Endothelial cell of umbilical vein (primary cell): Measurements from ENCODE around the gene MSH5. TPM values are rescaled to one million over a fixed set of nuclear protein-coding genes. Genes with fewer than 3 reads are reported as not detected.

Source experiments
- BruUV-seq: library from RNA; stranded (reverse); fragments of 400-500 nt; replicated peaks from 2 replicates; lab custom pipeline; 2021; lab: Mats Ljungman, UMichigan
- CTCF ChIA-PET: fragments of 300-600, 350-600 bp; sonication (Branson Sonifier 250); formaldehyde crosslinking; loops from one replicate; lab custom pipeline; 2021; ENCODE audit warnings: antibody characterized with exemption, inconsistent platforms; lab: Charles Lee
- POLR2A ChIA-PET: fragments of 300-600, 350-600 bp; sonication (Branson Sonifier 250); formaldehyde crosslinking; loops from one replicate; lab custom pipeline; 2021; ENCODE audit warnings: antibody characterized with exemption, inconsistent platforms; lab: Charles Lee
- DNase-seq: peaks from one replicate; pipeline ENCODE4 v3.0.0-alpha.2; 2011; ENCODE audit warnings: low read depth, low spot score
- FAIRE-seq: peaks from 2 replicates; lab custom pipeline; 2011; peaks lifted over from hg19 to GRCh38; lab: Jason Lieb, UNC
- H2AFZ ChIP-seq: 2 replicates; pipeline ENCODE4 v1.6.0; 2012; ENCODE audit warnings: low read depth, low read length, control low read depth, inconsistent platforms
- H3K27ac ChIP-seq: 2 replicates; pipeline ENCODE4 v1.5.1; 2011; ENCODE audit warnings: low read depth, mild to moderate bottlenecking, control low read depth, low read length, moderate library complexity; ENCODE audit not compliant: insufficient read depth
- H3K27me3 ChIP-seq, 2 experiments: 2 replicates each; pipeline versions ENCODE4 v1.6.0 to v1.6.1; 2011; ENCODE audit warnings: low read length in 2 of 2, mixed read lengths in 1 of 2; ENCODE audit not compliant: control insufficient read depth in 2 of 2, insufficient read depth in 2 of 2
- H3K36me3 ChIP-seq, 2 experiments: 2 replicates in 1 of 2; 3 replicates in 1 of 2; pipeline ENCODE4 v1.5.1; 2011; ENCODE audit warnings: low read length in 2 of 2, mild to moderate bottlenecking in 1 of 2, moderate library complexity in 1 of 2; ENCODE audit not compliant: control insufficient read depth in 2 of 2, insufficient read depth in 2 of 2; ENCODE audit errors: extremely low read depth in 1 of 2
- H3K4me1 ChIP-seq: 3 replicates; pipeline ENCODE4 v1.5.1; 2011; ENCODE audit warnings: mild to moderate bottlenecking, low read length; ENCODE audit not compliant: control insufficient read depth, insufficient read depth; ENCODE audit errors: extremely low read depth
- H3K4me2 ChIP-seq: 2 replicates; pipeline ENCODE4 v1.6.1; 2011; ENCODE audit warnings: low read length, control low read depth, mixed read lengths; ENCODE audit not compliant: insufficient read depth
- H3K4me3 ChIP-seq, 3 experiments: fragments of 200-600 bp in 1 of 3; sonication (generic), shearing (Covaris generic) in 1 of 3; replicated peaks in 1 of 3; 2 replicates each; pipeline ENCODE4 v1.5.1; 2011 to 2016; ENCODE audit warnings: control low read depth in 3 of 3, low read length in 3 of 3, mild to moderate bottlenecking in 2 of 3, inconsistent platforms in 1 of 3, low read depth in 1 of 3, moderate library complexity in 1 of 3; ENCODE audit not compliant: insufficient read depth in 1 of 3
- H3K79me2 ChIP-seq: 2 replicates; pipeline ENCODE4 v1.6.0; 2012; ENCODE audit warnings: low read length, inconsistent platforms; ENCODE audit not compliant: control insufficient read depth, insufficient read depth
- H3K9ac ChIP-seq: replicated peaks from 2 replicates; pipeline ENCODE3; 2011; ENCODE audit warnings: low read length, control low read depth; ENCODE audit not compliant: insufficient read depth; ENCODE audit errors: extremely low read depth
- H3K9me1 ChIP-seq: replicated peaks from 3 replicates; pipeline ENCODE4 v1.6.0; 2011; ENCODE audit warnings: mild to moderate bottlenecking, low read length; ENCODE audit not compliant: control insufficient read depth, insufficient read depth; ENCODE audit errors: extremely low read depth
- H3K9me3 ChIP-seq: replicated peaks from 2 replicates; pipeline ENCODE4 v1.5.1; 2012; ENCODE audit warnings: low read length, inconsistent platforms; ENCODE audit not compliant: control insufficient read depth, insufficient read depth
- H4K20me1 ChIP-seq: replicated peaks from 2 replicates; pipeline ENCODE3; 2011; ENCODE audit warnings: mild to moderate bottlenecking, low read length; ENCODE audit not compliant: control insufficient read depth, insufficient read depth; ENCODE audit errors: extremely low read depth
- EZH2 ChIP-seq: IDR thresholded peaks from 2 replicates; pipeline ENCODE4 v1.6.1; 2012; ENCODE audit warnings: borderline replicate concordance, low read depth, mild to moderate bottlenecking, moderate library complexity, low read length, inconsistent platforms; ENCODE audit not compliant: severe bottlenecking
- FOS ChIP-seq: IDR thresholded peaks from 2 replicates; pipeline ENCODE4 v1.6.1; 2011; ENCODE audit warnings: mild to moderate bottlenecking, low read length, moderate library complexity, borderline replicate concordance; ENCODE audit not compliant: insufficient read depth
- GATA2 ChIP-seq: IDR thresholded peaks from 2 replicates; pipeline ENCODE4 v1.7.0; 2011; ENCODE audit warnings: low read depth, mild to moderate bottlenecking, moderate library complexity, mixed read lengths, low read length; ENCODE audit not compliant: insufficient read length, insufficient read depth
- JUN ChIP-seq: IDR thresholded peaks from 2 replicates; pipeline ENCODE4 v1.6.1; 2011; ENCODE audit warnings: borderline replicate concordance, low read depth; ENCODE audit not compliant: insufficient read length, insufficient read depth
- MYC ChIP-seq: IDR thresholded peaks from one replicate; pipeline ENCODE4 v1.6.1; 2011; ENCODE audit warnings: mild to moderate bottlenecking, low read depth, low read length
- POLR2A ChIP-seq: IDR thresholded peaks from 2 replicates; pipeline ENCODE4 v1.6.1; 2012; ENCODE audit warnings: low read depth, mild to moderate bottlenecking, control low read depth, low read length
- POLR2AphosphoS5 ChIP-seq: IDR thresholded peaks from 2 replicates; pipeline ENCODE4 v1.6.1; 2012; ENCODE audit warnings: low read depth, mild to moderate bottlenecking, control low read depth, low read length, moderate library complexity; ENCODE audit not compliant: insufficient read depth
- dilution Hi-C: fragments of 300-500 bp; cut with MboI; formaldehyde crosslinking; loops from one replicate; pipeline ENCODE4 v1.15.0; 2019; ENCODE audit warnings: low sequenced_read_pairs; ENCODE audit not compliant: extremely low pct_ligation_motif_present
- intact Hi-C: fragments of 100-400 bp; cut with micrococcal nuclease; formaldehyde crosslinking; loops from one replicate; pipeline ENCODE4 v1.10.0; 2022
- polyA plus RNA-seq, 4 experiments: library from polyadenylated mRNA; depleted of rRNA in 3 of 4; stranded (reverse) in 3 of 4; unstranded in 1 of 4; fragments of >200 nt; gene quantifications; 2 replicates each; pipeline versions ENCODE4 v1.2.1 to v1.2.3, GENCODE V29; 2011 to 2012; ENCODE audit warnings: missing spikeins in 1 of 4
- total RNA-seq: library from RNA; stranded (reverse); gene quantifications from 2 replicates; pipeline ENCODE4 v1.2.3, GENCODE V29; 2021
- TF ChIP-seq, protein P1 (sequence below), 2 donors: IDR thresholded peaks; 1 replicate in 1 of 2; 2 replicates in 1 of 2; pipeline ENCODE4 v1.5.1; 2011; ENCODE audit warnings: low read length in 2 of 2, mild to moderate bottlenecking in 2 of 2, moderate library complexity in 2 of 2, control low read depth in 1 of 2, inconsistent platforms in 1 of 2, low read depth in 1 of 2; ENCODE audit not compliant: insufficient read depth in 1 of 2; ENCODE audit errors: extremely low read depth in 1 of 2
- TF ChIP-seq, protein P2 (sequence below): IDR thresholded peaks from 2 replicates; pipeline ENCODE4 v1.6.1; 2011; ENCODE audit not compliant: insufficient read depth, insufficient read length

The MSH5 gene
- total and polyA plus RNA-seq, 2 donors (not counting 3 experiments of a cell fraction or from before 2014, with no cell fraction given) = 27.1 to 43.8 TPM

DNA sequence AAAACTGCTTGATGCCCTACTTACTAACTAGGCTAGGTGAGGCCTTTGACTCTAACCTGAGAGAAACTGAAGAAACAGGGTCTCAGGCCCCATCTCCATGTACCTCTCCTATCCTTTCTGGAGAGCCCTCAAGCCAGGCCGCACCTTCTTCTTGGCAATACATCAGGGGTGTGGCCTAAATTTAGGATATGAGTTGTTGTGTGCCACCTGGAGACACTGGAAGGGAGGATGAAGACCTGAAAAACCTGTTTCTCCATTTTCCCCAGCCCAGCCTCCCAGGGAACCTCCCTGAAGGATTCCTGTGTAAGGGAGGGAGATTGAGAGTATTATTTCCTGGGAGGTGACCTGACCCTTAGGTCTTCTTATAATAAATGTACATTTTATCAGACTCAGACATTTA, 21.5 kb upstream of the MSH5 start:
- intact Hi-C loops = no loop called here
- no peak overlapping the region for H3K9ac ChIP-seq
- ChIA-PET POLR2A (no interaction called here), CTCF (no interaction called here)
- H3K27ac ChIP-seq = no peak overlapping the region
- H3K9me3 ChIP-seq = no peaks in the 10 kb centered on the region
- H3K4me2 ChIP-seq = no peak overlapping the region
- no peak for DNase-seq
- no peaks in the 10 kb centered on the region for H4K20me1 ChIP-seq
- H3K4me3 ChIP-seq = no peak overlapping the region
- FAIRE-seq = no peak
- H3K79me2 ChIP-seq = no peaks in the 10 kb centered on the region
- no peaks in the 10 kb centered on the region for H3K36me3 ChIP-seq
- no peaks in the 10 kb centered on the region for H3K4me1 ChIP-seq
- H3K9me1 ChIP-seq = no peaks in the 10 kb centered on the region
- dilution Hi-C loops = no loop called here
- BruUV-seq = no TSS peak
- no peak overlapping the region for H2AFZ ChIP-seq
- peaks cover 0 to 2% of the 10 kb centered on the region in 2 experiments for H3K27me3 ChIP-seq
- no peak for TF ChIP-seq FOS
- no peak for TF ChIP-seq JUN

DNA sequence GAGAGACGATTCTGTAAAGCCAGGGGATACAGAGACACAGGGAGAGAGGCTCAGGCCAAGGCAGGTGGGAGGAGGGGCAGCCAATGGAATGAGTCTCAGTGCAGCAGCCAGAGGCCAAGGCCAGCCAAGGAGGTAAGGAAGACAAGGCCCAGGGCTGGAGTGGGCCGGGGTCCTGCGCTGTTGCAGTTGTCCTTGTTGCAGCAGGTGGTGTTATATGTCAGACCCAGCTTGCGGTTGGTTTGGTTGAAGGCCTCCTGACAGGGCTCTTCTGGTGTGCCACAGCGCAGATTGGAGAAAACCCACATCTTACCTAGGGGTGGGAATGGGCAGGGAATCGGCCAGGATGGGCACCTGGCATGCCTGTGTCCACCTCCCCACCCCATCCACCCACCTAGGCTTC, 20.8 kb upstream of the MSH5 start:
- BruUV-seq = no TSS peak
- DNase-seq = no peak
- Histone ChIP-seq H3K9me1 (no peaks in the 10 kb centered on the region), H3K4me1 (no peaks in the 10 kb centered on the region), H2AFZ (no peak overlapping the region), H3K4me3 (no peak overlapping the region), H3K36me3 (no peaks in the 10 kb centered on the region), H3K79me2 (no peaks in the 10 kb centered on the region), H3K27ac (no peak overlapping the region), H3K27me3 (peaks cover 0 to 2% of the 10 kb centered on the region in 2 experiments), H3K9me3 (no peaks in the 10 kb centered on the region), H3K9ac (no peak overlapping the region), H4K20me1 (no peaks in the 10 kb centered on the region), H3K4me2 (no peak overlapping the region)
- no peak for FAIRE-seq
- dilution Hi-C loops (no loop called here), intact Hi-C loops (no loop called here)
- TF ChIP-seq, protein P1, sequence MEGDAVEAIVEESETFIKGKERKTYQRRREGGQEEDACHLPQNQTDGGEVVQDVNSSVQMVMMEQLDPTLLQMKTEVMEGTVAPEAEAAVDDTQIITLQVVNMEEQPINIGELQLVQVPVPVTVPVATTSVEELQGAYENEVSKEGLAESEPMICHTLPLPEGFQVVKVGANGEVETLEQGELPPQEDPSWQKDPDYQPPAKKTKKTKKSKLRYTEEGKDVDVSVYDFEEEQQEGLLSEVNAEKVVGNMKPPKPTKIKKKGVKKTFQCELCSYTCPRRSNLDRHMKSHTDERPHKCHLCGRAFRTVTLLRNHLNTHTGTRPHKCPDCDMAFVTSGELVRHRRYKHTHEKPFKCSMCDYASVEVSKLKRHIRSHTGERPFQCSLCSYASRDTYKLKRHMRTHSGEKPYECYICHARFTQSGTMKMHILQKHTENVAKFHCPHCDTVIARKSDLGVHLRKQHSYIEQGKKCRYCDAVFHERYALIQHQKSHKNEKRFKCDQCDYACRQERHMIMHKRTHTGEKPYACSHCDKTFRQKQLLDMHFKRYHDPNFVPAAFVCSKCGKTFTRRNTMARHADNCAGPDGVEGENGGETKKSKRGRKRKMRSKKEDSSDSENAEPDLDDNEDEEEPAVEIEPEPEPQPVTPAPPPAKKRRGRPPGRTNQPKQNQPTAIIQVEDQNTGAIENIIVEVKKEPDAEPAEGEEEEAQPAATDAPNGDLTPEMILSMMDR (IDR thresholded peaks at IDR 0.05; ENCODE audit: extremely low read depth in 1 of 2, insufficient read depth in 1 of 2, low read depth in 1 of 2, low read length in 2 of 2) = no peak
- TF ChIP-seq FOS (no peak), GATA2 (no peak), POLR2AphosphoS5 (no peak), MYC (no peak), EZH2 (no peak), JUN (no peak), POLR2A (no peak)
- TF ChIP-seq, protein P2, sequence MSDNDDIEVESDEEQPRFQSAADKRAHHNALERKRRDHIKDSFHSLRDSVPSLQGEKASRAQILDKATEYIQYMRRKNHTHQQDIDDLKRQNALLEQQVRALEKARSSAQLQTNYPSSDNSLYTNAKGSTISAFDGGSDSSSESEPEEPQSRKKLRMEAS = no peak
- POLR2A ChIA-PET = no interaction called here
- CTCF ChIA-PET = no interaction called here
